Gastrocnemius medialis (tissue), 4 donors: ENCODE measurements around the gene GPC6.

ENCODE experiments used
- POLR2A ChIP-seq, 2 donors: fragments of 450-650 bp; IDR thresholded peaks; one replicate each; pipeline ENCODE4 v1.6.1; 2017; ENCODE audit warnings: antibody characterized with exemption in 2 of 2, mild to moderate bottlenecking in 2 of 2, moderate library complexity in 2 of 2
- TF ChIP-seq, protein P1 (sequence below), 5 experiments: fragments of 450-650 bp in 3 of 5; fragments of 200-600 bp in 2 of 5; sonication (generic) in 2 of 5; IDR thresholded peaks in 4 of 5; conservative IDR thresholded peaks in 1 of 5; 1 replicate in 4 of 5; 2 replicates in 1 of 5; pipeline ENCODE4 v1.5.1; 2016 to 2019; ENCODE audit warnings: antibody characterized with exemption in 5 of 5, mild to moderate bottlenecking in 3 of 5, moderate library complexity in 3 of 5

DNA sequence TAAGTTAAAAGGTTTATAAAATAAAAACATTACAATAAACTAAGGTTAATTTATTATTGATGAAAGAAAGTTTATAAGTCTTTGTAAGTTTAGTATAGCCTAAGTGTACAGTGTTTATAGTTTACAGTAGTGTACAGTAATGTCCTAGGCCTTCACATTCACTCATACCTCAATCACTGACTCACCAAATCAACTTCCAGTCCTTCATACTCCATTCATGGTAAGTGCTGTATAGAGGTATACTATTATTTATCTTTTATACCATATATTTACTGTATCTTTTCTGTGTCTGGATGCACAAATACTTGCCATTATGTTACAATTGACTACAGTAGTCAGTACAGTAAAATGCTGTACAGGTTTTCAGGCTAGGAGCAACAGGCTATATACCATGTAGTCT, 490.0 kb downstream of the GPC6 start:
- no peak for TF ChIP-seq POLR2A (IDR thresholded peaks at IDR 0.05)
- TF ChIP-seq, protein P1, sequence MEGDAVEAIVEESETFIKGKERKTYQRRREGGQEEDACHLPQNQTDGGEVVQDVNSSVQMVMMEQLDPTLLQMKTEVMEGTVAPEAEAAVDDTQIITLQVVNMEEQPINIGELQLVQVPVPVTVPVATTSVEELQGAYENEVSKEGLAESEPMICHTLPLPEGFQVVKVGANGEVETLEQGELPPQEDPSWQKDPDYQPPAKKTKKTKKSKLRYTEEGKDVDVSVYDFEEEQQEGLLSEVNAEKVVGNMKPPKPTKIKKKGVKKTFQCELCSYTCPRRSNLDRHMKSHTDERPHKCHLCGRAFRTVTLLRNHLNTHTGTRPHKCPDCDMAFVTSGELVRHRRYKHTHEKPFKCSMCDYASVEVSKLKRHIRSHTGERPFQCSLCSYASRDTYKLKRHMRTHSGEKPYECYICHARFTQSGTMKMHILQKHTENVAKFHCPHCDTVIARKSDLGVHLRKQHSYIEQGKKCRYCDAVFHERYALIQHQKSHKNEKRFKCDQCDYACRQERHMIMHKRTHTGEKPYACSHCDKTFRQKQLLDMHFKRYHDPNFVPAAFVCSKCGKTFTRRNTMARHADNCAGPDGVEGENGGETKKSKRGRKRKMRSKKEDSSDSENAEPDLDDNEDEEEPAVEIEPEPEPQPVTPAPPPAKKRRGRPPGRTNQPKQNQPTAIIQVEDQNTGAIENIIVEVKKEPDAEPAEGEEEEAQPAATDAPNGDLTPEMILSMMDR (IDR thresholded peaks at IDR 0.05 in 4 of 5, conservative IDR thresholded peaks at IDR 0.05 in 1 of 5) = no peak
